Astrocyte (in vitro differentiated cells and primary cell): ENCODE results near the gene TMEM231. TPM values are rescaled to one million over a fixed set of nuclear protein-coding genes. Genes with fewer than 3 reads are reported as not detected.

Experiments used
- DNase-seq: peaks from one replicate; pipeline ENCODE4 v3.0.0-alpha.2; 2010; ENCODE audit warnings: low read depth
- FAIRE-seq: peaks from 2 replicates; lab custom pipeline; 2011; peaks lifted over from hg19 to GRCh38; lab: Jason Lieb, UNC
- H2AFZ ChIP-seq: 2 replicates; pipeline ENCODE4 v1.6.0; 2012; ENCODE audit warnings: low read depth, low read length, inconsistent platforms
- H3K27ac ChIP-seq: 2 replicates; pipeline ENCODE4 v1.5.1; 2011; ENCODE audit warnings: low read depth, low read length, inconsistent platforms
- H3K27me3 ChIP-seq: 2 replicates; pipeline ENCODE4 v1.6.0; 2011; ENCODE audit warnings: low read length, inconsistent platforms; ENCODE audit not compliant: insufficient read depth
- H3K36me3 ChIP-seq: 2 replicates; pipeline ENCODE4 v1.5.1; 2011; ENCODE audit warnings: low read length, inconsistent platforms; ENCODE audit not compliant: insufficient read depth
- H3K4me1 ChIP-seq: 2 replicates; pipeline ENCODE4 v1.5.1; 2011; ENCODE audit warnings: low read length, inconsistent platforms; ENCODE audit not compliant: insufficient read depth
- H3K4me2 ChIP-seq: 2 replicates; pipeline ENCODE4 v1.6.0; 2012; ENCODE audit warnings: low read length, inconsistent platforms
- H3K4me3 ChIP-seq: 2 replicates; pipeline ENCODE4 v1.5.1; 2011; ENCODE audit warnings: low read depth, mild to moderate bottlenecking, low read length, inconsistent platforms; ENCODE audit not compliant: insufficient read depth
- H3K79me2 ChIP-seq: 2 replicates; pipeline ENCODE4 v1.6.0; 2012; ENCODE audit warnings: mild to moderate bottlenecking, low read length, inconsistent platforms; ENCODE audit not compliant: insufficient read depth
- H3K9ac ChIP-seq: 2 replicates; pipeline ENCODE4 v1.6.0; 2012; ENCODE audit warnings: mild to moderate bottlenecking, low read length, inconsistent platforms
- H3K9me3 ChIP-seq: 2 replicates; pipeline ENCODE4 v1.5.1; 2012; ENCODE audit warnings: low read depth, mild to moderate bottlenecking, low read length, inconsistent platforms; ENCODE audit not compliant: insufficient read depth
- H4K20me1 ChIP-seq: 2 replicates; pipeline ENCODE4 v1.6.0; 2012; ENCODE audit warnings: low read length, inconsistent platforms; ENCODE audit not compliant: insufficient read depth
- H3K27ac Mint-ChIP-seq: one replicate; pipeline ENCODE4 v1.8.0; 2021; ENCODE audit warnings: mild to moderate bottlenecking, mixed read lengths; ENCODE audit not compliant: unreplicated experiment
- H3K27me3 Mint-ChIP-seq: one replicate; pipeline ENCODE4 v1.8.0; 2021; ENCODE audit warnings: low read depth, mixed read lengths; ENCODE audit not compliant: unreplicated experiment
- H3K36me3 Mint-ChIP-seq: one replicate; pipeline ENCODE4 v1.8.0; 2021; ENCODE audit warnings: low read depth, mixed read lengths; ENCODE audit not compliant: unreplicated experiment
- H3K4me1 Mint-ChIP-seq: one replicate; pipeline ENCODE4 v1.8.0; 2021; ENCODE audit warnings: low read depth, mixed read lengths; ENCODE audit not compliant: unreplicated experiment
- H3K4me3 Mint-ChIP-seq: one replicate; pipeline ENCODE4 v1.8.0; 2021; ENCODE audit warnings: mild to moderate bottlenecking, moderate library complexity, mixed read lengths; ENCODE audit not compliant: unreplicated experiment
- H3K9me3 Mint-ChIP-seq: one replicate; pipeline ENCODE4 v1.8.0; 2021; ENCODE audit warnings: mild to moderate bottlenecking, mixed read lengths; ENCODE audit not compliant: unreplicated experiment
- CTCF ChIP-seq: IDR thresholded peaks from 2 replicates; pipeline ENCODE4 v1.5.1; 2011; ENCODE audit warnings: low read depth, mild to moderate bottlenecking, inconsistent platforms, low read length, moderate library complexity; ENCODE audit not compliant: insufficient read depth
- EZH2 ChIP-seq: IDR thresholded peaks from 2 replicates; pipeline ENCODE4 v1.6.1; 2012; ENCODE audit warnings: mild to moderate bottlenecking, low read length, inconsistent platforms; ENCODE audit not compliant: insufficient read depth
- total RNA-seq: library from RNA; stranded (reverse); gene quantifications from 2 replicates; pipeline ENCODE4 v1.2.1, GENCODE V29; 2021

TMEM231 gene
- total RNA-seq, 1 donor from 2014 or later = 10.5 TPM

GRCh38 chr16:75565640-75566039 is 9.6 kb upstream of the TMEM231 start:
- DNase-seq (no peak), FAIRE-seq (no peak)
- peak overlapping the region; percentile 100 for H3K4me2 ChIP-seq
- H3K36me3 Mint-ChIP-seq = peaks cover 8% of the 10 kb centered on the region
- H3K27ac Mint-ChIP-seq = peak overlapping the region; percentile 94
- peak overlapping the region; percentile 93 for H2AFZ ChIP-seq
- H3K4me3 ChIP-seq = peak overlapping the region; percentile 95
- H3K27me3 ChIP-seq = peaks cover 9% of the 10 kb centered on the region
- peak overlapping the region; percentile 98 for H3K4me3 Mint-ChIP-seq
- H3K79me2 ChIP-seq = peaks cover 28% of the 10 kb centered on the region
- peak overlapping the region; percentile 83 for H3K27ac ChIP-seq
- peaks cover 16% of the 10 kb centered on the region for H3K4me1 Mint-ChIP-seq
- H3K9ac ChIP-seq = peak overlapping the region; percentile 91
- TF ChIP-seq CTCF (no peak), EZH2 (no peak)
- peaks cover 27% of the 10 kb centered on the region for H3K36me3 ChIP-seq
- H3K9me3 Mint-ChIP-seq = no peaks in the 10 kb centered on the region
- no peaks in the 10 kb centered on the region for H3K27me3 Mint-ChIP-seq
- peaks cover 42% of the 10 kb centered on the region for H4K20me1 ChIP-seq
- H3K9me3 ChIP-seq = no peaks in the 10 kb centered on the region
- peaks cover 11% of the 10 kb centered on the region for H3K4me1 ChIP-seq

DNA sequence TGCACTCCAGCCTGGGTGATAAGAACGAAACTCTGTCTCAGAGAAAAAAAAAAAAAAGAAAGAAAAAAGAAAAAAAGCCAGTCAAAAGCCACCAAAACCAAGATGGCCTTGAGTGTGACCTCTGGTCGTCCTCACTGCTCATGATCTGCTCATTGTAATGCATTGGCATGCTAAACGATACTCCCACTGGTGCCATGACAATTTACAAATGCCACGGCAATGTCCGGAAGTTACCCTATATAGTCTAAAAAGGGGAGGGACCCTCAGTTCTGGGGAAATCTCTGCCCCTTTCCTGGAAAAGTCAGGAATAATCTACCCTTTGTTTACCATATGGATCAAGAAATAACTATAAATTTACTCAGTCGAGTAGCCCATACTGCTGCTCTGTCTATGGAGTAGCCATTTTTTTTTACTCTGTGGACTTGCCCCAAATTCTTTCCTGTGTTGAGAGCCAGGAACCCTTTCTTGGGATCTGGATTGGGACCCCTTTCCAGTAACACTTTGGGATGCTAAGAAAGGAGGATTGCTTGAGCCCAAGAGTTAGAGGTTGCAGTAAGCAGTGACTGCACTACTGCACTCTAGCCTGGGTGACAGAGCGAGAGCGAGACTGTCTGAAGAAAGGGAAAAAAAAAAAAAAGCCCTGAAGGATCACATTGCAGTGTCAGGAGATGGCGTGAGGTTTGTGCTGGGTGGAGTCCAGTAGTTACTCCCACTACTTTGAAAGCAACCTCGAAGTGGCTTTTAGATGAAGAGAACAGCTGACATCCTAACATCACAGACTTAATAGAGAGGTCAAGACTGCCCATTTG is 3.7 kb upstream of the TMEM231 start:
- H2AFZ ChIP-seq = peak overlapping the region; percentile 32
- no peak overlapping the region for H3K27ac Mint-ChIP-seq
- no peaks in the 10 kb centered on the region for H3K36me3 ChIP-seq
- no peak for TF ChIP-seq CTCF
- no peak overlapping the region for H3K9ac ChIP-seq
- DNase-seq (peak; percentile 73), FAIRE-seq (no peak)
- peaks cover 7% of the 10 kb centered on the region for H3K4me1 ChIP-seq
- no peak overlapping the region for H3K27ac ChIP-seq
- H3K9me3 Mint-ChIP-seq = no peaks in the 10 kb centered on the region
- H3K79me2 ChIP-seq = no peaks in the 10 kb centered on the region
- no peak overlapping the region for H3K4me3 ChIP-seq
- peak overlapping the region; percentile 20 for H3K4me3 Mint-ChIP-seq
- H3K4me1 Mint-ChIP-seq = peaks cover 4% of the 10 kb centered on the region
- H4K20me1 ChIP-seq = no peaks in the 10 kb centered on the region
- no peaks in the 10 kb centered on the region for H3K27me3 Mint-ChIP-seq
- H3K36me3 Mint-ChIP-seq = no peaks in the 10 kb centered on the region
- peak overlapping the region; percentile 26 for H3K4me2 ChIP-seq
- peaks cover 9% of the 10 kb centered on the region for H3K27me3 ChIP-seq
- H3K9me3 ChIP-seq = no peaks in the 10 kb centered on the region

- H3K4me1 ChIP-seq = peaks cover 6% of the 10 kb centered on the region
- no peaks in the 10 kb centered on the region for H3K9me3 ChIP-seq
- Mint-ChIP-seq H3K4me3 (no peak overlapping the region), H3K9me3 (no peaks in the 10 kb centered on the region), H3K4me1 (peaks cover 4% of the 10 kb centered on the region), H3K36me3 (no peaks in the 10 kb centered on the region), H3K27me3 (no peaks in the 10 kb centered on the region), H3K27ac (no peak overlapping the region)
- no peaks in the 10 kb centered on the region for H4K20me1 ChIP-seq
- DNase-seq (no peak), FAIRE-seq (no peak)
- H3K4me2 ChIP-seq = no peak overlapping the region
- H3K27ac ChIP-seq = no peak overlapping the region
- peaks cover 7% of the 10 kb centered on the region for H3K27me3 ChIP-seq
- H3K4me3 ChIP-seq = no peak overlapping the region
- TF ChIP-seq EZH2 (no peak), CTCF (no peak)
- no peaks in the 10 kb centered on the region for H3K79me2 ChIP-seq
- H2AFZ ChIP-seq = no peak overlapping the region
- H3K9ac ChIP-seq = no peak overlapping the region
- H3K36me3 ChIP-seq = no peaks in the 10 kb centered on the region
Observed at GRCh38 chr16:75558846-75559401, 2.9 kb upstream of the TMEM231 start.
